GM18507 (cell line): ENCODE measurements around the gene BPI.
"Not testable (repeated sequence)": the region's sequence is repeated elsewhere in the genome, so short reads cannot be mapped to it uniquely, and the experiment has no call there.

ENCODE experiments used
- DNase-seq: peaks from one replicate; pipeline ENCODE4 v3.0.0; 2011; ENCODE audit warnings: low read depth; ENCODE audit not compliant: insufficient read length; ENCODE audit errors: extremely low spot score
- FAIRE-seq: peaks from 2 replicates; lab custom pipeline; 2011; peaks lifted over from hg19 to GRCh38; lab: Jason Lieb, UNC

The BPI gene

GRCh38 chr20:38298768-38299288, 5.1 kb upstream of the BPI start:
- DNase-seq (no peak), FAIRE-seq (no peak)

- FAIRE-seq (no peak), DNase-seq (no peak)
Observed at GRCh38 chr20:38299963-38300362, 4.0 kb upstream of the BPI start.

GRCh38 chr20:38300438-38300837, 3.5 kb upstream of the BPI start:
- FAIRE-seq (no peak), DNase-seq (no peak)

- no peak for FAIRE-seq
- no peak for DNase-seq
Observed at GRCh38 chr20:38301309-38301708, 2.6 kb upstream of the BPI start.

- DNase-seq (no peak), FAIRE-seq (no peak)
Observed at GRCh38 chr20:38302786-38303185, 1.2 kb upstream of the BPI start.

GRCh38 chr20:38304845-38305447, 990 bp downstream of the BPI start:
- FAIRE-seq = no peak

GRCh38 chr20:38305541-38305940, 1.6 kb downstream of the BPI start:
- DNase-seq = no peak
- no peak for FAIRE-seq

More at GRCh38 chr20:38304845-38305447, 990 bp downstream of the BPI start:
- DNase-seq = peak; percentile 11

GRCh38 chr20:38306379-38306778, 2.4 kb downstream of the BPI start:
- FAIRE-seq (no peak), DNase-seq (no peak)

GRCh38 chr20:38307371-38308046, 3.6 kb downstream of the BPI start:
- DNase-seq (no peak), FAIRE-seq (no peak)

- DNase-seq (no peak), FAIRE-seq (no peak)
Observed at GRCh38 chr20:38308047-38308438, 4.1 kb downstream of the BPI start.

- DNase-seq (no peak), FAIRE-seq (no peak)
Observed at GRCh38 chr20:38308447-38308846, 4.5 kb downstream of the BPI start.

GRCh38 chr20:38311091-38311490, 7.1 kb downstream of the BPI start:
- FAIRE-seq (no peak), DNase-seq (no peak)

- DNase-seq (no peak), FAIRE-seq (no peak)
Observed at GRCh38 chr20:38311491-38311890, 7.5 kb downstream of the BPI start.

- DNase-seq (no peak), FAIRE-seq (no peak)
Observed at GRCh38 chr20:38313676-38314075, 9.7 kb downstream of the BPI start.

- FAIRE-seq, DNase-seq: not testable (repeated sequence)
Observed at GRCh38 chr20:38314350-38314749, 10.4 kb downstream of the BPI start.

GRCh38 chr20:38315290-38315966, 11.5 kb downstream of the BPI start:
- DNase-seq (no peak), FAIRE-seq (no peak)

- FAIRE-seq = no peak
- no peak for DNase-seq
Observed at GRCh38 chr20:38316341-38316740, 12.4 kb downstream of the BPI start.

GRCh38 chr20:38317422-38317821, 13.5 kb downstream of the BPI start:
- FAIRE-seq (no peak), DNase-seq (no peak)

- FAIRE-seq (no peak), DNase-seq (no peak)
Observed at GRCh38 chr20:38320221-38320620, 16.3 kb downstream of the BPI start.

- DNase-seq (no peak), FAIRE-seq (no peak)
Observed at GRCh38 chr20:38321959-38322598, 18.1 kb downstream of the BPI start.
